SKM-1 treated with dmso at 0.1 percent for 144 hours (cell line): ENCODE measurements around the gene ITPR1.

Source experiments
- DNase-seq: peaks from one replicate; lab custom pipeline; 2025; ENCODE audit not compliant: unreplicated experiment; lab: John Stamatoyannopoulos, UW

ITPR1 gene

DNA sequence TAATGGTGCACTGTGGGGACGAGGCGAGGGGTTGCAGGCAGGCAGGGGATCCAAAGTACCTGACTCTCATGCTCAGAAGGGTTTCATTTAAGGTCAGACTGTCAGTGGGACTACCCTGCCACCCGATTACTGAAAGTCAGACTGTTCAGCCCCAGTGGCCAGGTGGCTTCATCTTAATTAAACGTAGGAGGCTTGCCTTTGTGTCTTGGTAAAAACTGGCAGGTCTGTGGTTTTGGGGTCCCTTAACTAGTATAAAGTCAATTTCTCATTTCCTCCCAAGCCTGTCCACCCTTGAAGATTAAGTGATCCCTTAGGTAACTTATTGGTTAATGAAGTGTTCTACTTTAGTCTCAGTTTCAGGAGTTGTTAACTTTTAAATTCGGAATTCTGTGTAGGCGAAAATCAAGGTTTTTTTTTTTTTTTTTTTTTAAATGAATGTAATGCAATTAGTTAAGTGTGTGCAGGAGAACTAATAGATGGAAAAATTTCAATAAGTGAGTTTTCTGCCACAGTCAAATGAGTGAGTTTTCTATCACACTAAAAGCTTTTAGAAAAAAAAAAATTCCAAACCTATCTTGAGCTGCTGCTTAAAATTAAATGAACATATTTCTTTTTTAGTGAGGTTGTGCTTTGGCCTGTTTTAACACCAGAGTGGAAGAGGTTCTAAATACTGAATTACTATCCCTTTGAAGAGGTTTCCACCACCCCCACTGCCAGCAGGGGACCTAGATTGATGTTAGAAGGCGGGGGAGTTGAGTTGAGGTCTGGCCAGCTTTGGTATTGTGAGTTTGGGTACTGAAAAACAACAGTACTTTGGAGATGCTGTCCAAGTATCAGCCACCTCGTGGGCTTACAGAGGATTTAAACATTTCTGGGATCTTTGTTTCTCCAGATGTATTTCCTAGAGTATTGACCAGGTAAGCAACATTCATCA, 15.2 kb downstream of the ITPR1 start:
- DNase-seq = no peak

DNA sequence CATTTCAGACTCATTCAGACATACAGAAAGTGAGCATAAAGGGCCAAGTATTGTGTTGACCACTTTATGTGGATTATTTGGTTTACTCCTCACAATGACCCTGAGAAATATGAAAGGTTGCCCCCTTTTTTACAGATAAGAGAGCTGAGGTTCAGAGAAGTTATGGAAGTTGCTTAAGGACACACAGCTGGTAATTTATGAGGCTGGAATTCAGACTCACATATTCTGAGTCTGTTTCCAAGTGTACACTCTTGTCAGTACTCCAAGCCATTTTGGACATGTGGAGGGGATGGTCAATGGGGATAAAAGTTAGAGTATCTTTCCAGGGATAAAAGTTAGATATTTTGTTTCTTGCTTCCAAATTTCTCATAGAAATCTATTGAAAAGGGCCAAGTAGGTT, 15.9 kb downstream of the ITPR1 start:
- no peak for DNase-seq

DNA sequence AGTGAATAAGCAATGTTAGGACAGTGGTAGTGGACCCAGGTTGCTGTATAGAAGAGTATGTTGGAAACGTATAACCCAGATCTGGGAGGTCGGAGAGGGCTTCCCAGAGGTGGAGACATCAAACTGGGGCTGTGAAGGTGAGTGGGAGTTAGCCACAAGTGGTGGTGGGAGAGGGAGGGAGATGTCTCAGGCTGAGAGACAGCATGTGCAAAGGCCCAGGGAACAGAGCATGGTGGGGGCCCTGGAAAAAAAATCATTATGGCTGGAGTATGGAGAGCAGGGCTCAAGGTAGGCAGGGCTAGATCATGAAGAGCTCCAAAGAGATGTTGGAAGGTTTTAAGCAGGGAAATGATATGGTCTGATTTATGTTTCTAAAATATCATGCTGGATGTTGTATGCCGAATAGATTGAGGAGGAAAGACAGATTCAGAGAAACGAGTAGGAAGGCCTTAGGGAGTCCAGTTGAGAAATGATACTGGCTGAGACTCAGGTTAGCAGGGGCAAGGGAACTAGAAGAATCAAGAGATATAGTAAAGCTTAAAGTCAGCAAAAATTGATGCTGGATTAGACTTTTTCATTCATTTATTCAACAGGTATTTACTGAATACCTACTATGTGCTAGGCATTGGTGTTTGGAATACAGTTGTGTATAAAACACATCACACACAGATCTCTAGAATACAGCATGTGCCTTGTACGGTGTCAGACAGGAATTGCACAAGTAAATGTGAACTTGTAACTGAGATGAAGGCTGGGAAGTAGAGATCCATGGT, 17.0 kb downstream of the ITPR1 start:
- DNase-seq = no peak

DNA sequence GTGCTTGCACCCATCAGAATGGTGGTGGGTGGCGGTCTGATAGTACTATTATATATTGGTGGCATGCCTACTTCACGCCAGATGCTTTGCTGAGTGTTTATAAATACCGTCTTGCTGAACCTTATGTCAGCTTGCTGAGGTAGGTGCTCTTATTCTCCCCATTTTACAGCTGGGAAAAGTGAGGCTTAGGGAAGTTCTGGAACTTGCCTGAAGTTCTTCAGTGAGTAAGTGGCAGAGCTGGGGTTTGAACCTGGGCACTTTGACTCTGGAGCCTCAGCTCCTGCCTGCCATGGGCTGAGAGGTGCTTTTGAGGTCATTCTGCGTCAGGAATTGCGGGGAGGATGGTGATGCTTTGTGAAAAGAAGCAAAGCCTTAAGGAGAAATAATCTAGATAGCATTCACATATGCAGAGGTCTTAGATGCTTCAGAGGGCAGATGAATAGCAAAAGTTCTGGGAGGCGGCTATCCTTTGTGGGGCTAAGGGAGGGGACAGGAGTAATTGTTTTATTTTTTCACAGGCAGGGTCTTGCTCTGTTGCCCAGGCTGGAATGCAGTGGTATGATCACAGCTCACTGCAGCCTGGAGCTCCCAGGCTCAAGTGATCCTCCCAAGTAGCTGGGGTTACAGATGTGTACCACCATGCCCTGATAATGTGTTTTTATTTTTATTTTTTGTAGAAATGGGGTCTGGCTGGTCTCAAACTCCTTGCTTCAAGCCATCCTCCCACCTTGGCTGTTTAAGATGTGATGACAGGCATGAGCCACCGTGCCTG, 18.5 kb downstream of the ITPR1 start:
- no peak for DNase-seq

DNA sequence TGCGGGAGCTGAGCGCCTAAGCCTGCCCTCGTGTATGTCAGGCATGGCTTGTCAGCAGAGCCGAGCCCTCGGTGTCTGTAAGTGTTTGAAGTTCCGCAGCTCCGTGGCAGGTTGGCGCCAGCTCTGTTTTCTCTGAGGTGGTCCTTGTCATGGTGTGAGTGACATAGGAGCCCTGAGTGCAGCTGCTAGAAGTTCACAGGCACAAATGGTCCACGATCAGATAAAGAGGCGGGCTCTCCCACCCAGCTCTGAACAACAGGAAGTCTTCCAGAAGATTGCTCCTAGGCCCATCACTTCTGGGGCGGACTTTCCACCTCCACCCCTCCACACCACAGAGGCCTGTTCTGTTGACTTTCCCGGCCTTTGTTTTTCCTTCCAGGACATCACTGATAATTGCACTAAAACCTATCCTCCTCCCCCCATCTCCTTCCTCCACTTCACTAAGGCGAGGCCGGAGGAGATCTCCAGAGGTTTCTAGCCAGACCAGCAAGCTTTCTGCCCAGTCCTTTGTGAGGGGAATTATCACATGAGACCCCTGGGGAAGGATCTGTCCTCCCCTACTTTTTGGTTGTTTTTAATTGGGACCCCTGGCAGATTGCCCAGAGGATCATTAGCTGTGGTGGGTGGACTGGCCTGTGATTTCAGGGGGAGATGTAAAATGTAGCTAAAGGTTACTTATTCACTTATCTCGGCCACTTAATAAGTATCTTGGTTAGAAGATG, 19.9 kb downstream of the ITPR1 start:
- DNase-seq = no peak

DNA sequence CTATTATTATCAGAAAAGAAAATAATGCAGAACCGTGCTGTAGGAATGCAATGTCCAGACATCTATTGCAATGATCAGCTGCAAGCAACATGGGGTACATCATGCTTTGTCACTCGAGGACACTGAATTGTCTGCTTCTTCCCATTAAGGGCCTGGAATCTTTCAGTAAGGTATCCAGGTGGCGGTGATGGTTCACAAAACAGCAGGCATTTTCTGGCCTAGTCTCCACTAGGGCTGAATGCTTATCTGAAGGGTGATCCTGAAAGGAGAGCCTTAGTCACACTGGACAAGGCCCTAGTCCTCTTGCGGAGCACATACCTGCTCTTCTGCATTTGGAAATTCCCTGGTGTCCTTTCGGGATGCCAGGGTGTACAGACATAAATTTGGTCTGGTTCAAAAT, 21.2 kb downstream of the ITPR1 start:
- DNase-seq = no peak

DNA sequence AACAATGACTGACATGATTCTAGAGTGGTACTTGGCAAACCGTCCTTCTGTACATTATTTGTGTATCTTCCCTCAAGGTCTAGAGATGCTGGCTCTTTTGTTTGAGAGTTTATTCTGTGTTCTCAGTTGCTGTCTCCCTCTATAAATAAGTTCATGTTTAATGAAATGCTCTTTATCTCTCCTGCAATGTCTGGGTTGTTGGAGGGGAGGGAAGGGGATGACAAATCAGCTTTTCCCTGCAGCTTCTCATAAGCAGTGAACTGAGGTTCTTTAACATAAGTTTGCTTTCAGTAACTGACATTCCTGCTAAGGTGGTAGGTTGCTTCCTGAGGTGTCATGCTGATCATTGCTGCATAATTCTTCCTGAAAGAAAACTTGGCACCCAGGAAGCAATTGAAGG, 21.8 kb downstream of the ITPR1 start:
- no peak for DNase-seq

DNA sequence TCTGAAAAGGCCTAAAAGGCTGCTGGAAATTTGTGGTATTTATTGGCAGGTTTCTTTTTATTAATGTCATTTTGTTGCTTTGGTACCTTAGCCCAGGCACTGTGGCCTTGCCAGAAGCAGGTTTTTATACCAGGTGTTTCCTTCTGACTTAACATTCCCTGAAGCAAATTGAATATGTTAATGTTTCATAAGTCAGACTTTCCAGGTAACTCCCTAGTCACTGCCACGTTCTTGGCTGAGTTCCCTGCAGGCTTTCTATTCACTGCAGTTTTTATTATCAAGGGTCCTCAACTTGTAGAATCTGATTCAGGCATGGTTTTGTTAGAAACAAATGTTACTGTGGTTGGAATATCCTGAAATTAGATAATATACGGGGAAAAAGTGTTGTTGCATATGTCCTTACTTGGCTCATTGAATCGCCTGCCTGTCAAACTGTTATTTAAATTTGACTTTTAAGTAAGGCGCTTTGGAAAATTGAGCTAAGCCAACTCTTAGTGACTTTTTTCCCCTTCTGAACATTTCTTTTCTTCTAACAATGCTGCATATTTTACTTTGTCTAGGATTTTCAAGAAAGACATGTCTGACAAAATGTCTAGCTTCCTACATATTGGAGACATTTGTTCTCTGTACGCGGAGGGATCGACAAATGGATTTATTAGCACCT, 22.9 kb downstream of the ITPR1 start:
- DNase-seq = no peak

DNA sequence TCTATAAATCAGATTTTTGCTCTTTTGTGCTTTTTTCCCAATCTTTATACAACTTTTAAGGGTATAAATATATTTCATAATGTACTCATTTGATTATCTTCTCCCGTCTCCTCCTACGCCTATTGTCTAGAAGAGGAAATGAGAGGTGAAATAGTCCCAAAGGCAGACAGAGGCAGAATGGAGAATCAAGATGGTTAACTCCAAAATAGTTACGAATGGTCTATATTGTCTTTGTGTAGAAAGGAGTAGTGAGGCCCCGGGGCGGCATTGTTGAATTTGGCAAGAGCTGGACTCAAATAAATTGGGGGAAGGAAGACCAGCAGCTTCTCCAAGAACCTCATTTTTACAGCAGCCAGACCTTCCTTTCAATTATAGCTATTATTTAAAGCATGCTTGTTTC, 23.9 kb downstream of the ITPR1 start:
- DNase-seq = no peak

DNA sequence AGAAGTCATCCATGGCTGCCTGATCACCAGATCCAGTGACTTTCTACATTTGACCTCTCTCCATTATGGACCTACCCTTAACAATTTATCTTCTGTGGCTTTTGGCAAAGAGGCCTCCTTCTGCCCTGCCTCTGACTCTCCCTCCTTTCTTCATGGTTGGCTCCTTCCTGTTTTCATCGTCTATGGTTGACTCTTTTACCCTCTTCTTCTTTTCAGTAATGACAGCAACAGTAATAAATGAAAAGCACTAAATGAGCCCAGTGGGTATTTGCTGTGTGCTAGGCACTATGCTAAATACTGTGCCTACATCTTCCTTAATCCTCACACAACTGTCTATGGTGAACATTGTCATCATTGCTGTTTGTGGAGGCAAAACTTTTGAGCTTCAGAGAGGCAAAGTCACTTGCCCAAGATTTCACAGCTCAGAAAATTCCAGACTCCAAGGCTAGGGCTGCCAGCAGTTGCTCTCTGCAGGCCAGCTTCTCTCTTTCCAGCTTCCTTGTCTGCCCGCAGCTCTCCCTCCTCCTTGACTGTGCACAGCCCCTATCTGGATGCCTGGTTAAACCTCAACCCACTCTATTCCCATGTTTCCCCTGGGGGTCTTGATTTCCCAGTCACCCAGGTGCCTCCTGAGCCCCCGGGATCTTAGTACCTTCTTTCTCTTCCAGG, 24.6 kb downstream of the ITPR1 start:
- peak; percentile 31 for DNase-seq

DNA sequence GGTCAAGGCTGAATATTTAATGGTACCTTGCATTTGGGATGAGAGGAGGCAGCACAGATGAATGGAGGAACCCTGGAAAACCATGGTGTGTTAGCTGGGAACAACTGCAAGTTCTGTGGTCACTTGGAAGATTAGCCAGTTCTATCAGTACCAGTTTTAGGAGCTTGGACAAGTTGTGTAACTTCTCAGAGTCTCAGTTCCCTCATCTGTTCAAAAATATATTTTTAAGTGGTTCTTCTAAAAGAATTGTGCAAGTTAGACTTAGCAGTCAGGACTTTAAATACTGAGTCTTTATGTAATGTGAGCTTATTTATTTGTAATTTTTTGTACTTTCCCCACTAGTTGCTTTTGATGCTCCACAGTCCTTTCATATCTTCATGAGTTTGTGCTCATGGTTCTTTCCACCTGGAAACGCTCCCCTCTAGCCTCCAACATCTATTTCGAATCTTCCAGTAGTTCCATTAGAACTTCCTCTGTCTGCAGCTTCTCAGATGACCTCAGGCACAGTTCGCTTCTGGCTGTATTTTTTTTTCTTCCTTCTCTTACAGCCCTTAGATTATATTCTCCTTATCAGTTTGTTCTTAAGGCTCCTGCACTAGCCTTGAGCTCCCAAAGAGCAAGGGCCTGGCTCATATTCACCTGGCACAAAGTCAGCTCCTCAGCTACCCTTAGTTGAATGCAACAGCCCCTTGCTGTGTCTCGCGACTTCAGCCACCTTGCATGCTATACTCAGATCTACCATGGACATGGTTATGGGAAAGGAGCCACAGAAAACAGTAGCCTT, 27.1 kb downstream of the ITPR1 start:
- peak; percentile 48 for DNase-seq

DNA sequence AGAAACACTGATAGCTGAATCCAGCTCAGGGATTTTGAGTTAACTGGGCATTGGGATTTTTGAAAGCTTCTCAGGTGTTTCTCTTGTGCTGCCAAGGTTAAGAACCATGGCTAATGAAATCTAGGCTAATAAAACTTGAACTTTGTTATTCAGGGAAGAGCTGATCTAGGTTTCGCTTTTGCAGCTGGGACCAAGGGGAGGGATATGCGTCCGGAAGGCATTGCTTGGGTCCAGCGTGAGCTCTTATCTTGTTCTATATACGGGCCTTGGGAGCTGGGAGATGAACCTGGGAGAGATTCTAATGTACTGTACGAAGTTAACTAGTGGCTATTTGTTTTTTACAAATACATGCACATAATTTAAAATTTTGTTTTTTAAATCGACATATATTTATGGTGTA, 29.8 kb downstream of the ITPR1 start:
- DNase-seq = no peak

DNA sequence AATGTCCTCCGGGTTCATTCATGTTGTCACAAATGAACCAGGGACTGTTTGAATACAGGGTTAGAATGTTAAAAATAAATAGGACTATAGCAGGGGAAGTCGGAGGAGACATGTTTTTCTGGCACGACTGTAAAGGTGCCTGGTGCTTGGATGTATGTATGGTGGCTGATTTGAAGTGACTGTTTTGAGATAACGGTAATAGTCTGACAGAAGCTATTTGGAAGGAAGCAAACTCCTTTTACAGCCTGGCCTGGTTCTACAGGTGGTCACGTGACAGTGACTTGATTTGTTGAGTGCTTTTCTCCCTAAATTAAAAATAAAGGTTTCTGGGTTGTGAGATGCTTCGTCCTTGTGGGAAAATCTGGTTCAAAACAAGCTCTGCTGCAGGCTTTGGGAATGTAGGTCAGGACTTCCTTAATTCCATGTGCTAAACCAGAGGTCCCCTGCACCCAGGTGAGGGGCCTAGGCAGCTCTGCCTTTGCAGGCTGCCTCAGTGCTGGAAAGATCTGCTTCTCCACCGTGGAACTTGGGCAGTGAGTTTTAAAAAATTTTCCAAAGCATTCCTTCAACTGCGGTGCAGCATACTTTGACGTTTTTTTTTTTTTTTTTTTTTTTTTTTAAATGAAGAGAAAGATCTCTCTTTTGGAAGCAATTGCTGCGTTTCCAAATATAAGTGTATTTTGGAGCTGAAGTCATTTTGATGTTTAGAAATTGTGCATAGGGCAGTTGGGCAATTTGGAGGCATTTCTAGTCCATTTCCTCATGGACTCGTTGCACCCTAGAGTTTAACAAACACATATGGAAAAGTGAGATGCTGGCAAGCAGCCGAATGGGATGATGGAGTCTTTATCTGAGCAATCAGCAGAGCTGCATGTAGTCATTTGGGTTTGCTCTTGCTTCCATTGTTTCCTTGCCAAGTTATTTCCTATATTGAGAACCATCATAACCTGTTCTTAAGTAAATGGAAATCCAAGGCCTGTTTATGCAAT, 30.9 kb downstream of the ITPR1 start:
- DNase-seq = no peak

DNA sequence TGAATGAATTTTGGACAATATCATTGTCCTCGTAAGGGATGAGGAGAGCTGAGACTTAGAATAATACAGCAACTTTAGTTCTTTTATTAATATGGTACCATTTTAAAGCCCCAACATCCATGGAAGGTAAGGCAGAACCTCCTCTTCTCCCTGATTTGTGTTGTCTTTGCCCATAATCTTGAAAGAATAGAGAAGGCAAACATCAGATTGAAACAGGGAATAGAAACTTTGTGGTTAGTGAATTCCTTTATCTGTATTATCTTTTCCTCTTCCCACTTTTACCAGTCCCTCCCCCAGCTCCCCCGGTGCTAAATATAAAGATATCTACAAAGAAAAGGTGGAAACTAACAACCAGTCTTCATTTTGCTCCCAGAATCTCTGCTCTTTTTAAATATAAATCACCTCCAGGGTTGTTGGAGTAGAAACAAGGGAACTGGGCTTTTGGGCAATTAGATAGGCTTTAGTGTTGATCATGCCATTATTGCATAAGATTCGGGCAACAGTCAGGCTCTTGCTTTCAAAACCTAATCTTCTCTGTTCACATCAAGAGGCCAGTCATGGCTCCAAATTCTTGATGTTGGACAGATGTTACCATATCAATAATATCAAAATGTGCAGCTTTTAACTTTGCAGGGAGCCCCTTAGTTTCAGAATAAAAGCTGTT, 32.5 kb downstream of the ITPR1 start:
- peak; percentile 40 for DNase-seq

DNA sequence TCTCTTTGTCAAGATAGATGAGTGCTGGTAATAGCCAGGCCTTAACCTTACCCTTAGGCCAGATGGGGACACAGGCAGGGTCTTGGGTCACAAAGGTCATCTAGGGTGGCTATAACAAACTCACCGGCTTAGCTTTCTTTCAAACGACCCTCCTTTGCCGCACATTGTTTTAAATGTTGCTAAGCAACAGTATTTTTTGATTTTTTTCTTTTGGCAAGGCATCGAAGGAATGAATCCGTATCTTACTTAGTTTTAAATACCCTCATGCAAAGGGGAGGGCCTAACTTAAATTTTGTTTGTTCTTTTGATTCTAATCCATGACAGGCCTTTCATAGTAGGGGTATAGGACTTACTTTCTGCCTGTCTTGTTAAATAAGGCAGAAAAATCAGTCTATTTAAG, 35.2 kb downstream of the ITPR1 start:
- DNase-seq = no peak

DNA sequence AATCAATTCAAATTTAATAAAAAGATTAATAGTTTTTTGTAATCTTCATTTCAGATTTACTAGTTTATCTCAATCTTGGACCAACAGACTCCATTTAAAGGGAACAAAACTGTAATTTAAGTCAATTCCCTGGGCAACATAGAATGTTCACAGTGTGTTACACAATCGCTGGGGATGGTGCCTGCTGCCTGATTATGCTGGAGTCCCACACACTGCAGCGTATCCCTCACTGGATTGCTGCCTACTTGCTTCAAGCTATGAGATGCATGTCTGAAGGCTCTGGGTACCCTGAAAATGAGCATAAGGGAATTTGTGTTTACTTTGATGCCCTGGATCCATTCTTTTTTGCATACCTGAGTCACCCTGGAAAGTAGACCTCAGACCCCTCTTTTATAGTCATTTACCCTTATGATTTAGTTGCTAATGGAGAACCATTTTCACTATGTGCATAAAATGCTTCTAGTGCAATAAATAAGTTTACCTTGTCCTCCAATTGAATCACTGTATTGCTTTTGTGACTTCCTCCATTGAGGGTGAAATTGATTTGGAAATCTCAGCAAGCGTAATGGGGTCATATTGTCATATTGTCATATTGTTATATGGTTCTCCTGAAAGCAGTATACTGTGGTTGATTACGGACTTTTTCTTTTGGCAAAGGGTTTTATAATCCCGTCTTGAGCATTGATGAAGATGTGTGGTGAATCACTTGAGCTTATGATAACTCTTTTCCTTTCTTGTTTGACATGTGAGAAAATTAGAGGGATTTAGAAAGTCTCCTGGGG, 35.9 kb downstream of the ITPR1 start:
- no peak for DNase-seq
